Amygdala (tissue), 56 donors: ENCODE measurements around the gene ANKAR.
A peak's percentile ranks its signal among the peaks of the same experiment; 100 is the strongest.
"Not testable (repeated sequence)": the region's sequence is repeated elsewhere in the genome, so short reads cannot be mapped to it uniquely, and the experiment has no call there.

Experiments used
- DNase-seq, 56 donors: peaks; one replicate each; lab custom pipeline; 2025; lab: John Stamatoyannopoulos, UW

Gene ANKAR

GRCh38 chr2:189698020-189698887, 23.8 kb downstream of the ANKAR start:
- peak in 3 of 56 donors; percentile 3 to 42 (median 5) for DNase-seq

- DNase-seq = no peak
Observed at GRCh38 chr2:189700681-189701080, 26.2 kb downstream of the ANKAR start.

- DNase-seq = no peak
Observed at GRCh38 chr2:189702071-189702470, 27.6 kb downstream of the ANKAR start.

GRCh38 chr2:189709501-189710221, 35.2 kb downstream of the ANKAR start:
- DNase-seq = no peak

GRCh38 chr2:189717593-189717992, 43.1 kb downstream of the ANKAR start:
- DNase-seq = not testable (repeated sequence)

- no peak for DNase-seq
Observed at GRCh38 chr2:189719571-189719970, 45.1 kb downstream of the ANKAR start.

GRCh38 chr2:189723192-189723591, 48.7 kb downstream of the ANKAR start:
- DNase-seq = no peak
